Fibroblast of the aortic adventitia (primary cell): ENCODE measurements around the gene TBX19. TPM values are rescaled to one million over a fixed set of nuclear protein-coding genes. Genes with fewer than 3 reads are reported as not detected.
A peak's percentile ranks its signal among the peaks of the same experiment; 100 is the strongest.

ENCODE experiments used
- DNase-seq: peaks from one replicate; pipeline ENCODE4 v3.0.0-alpha.2; 2010; ENCODE audit warnings: low read depth
- H3K4me3 ChIP-seq: 2 replicates; pipeline ENCODE4 v1.5.1; 2011; ENCODE audit warnings: low read depth, mild to moderate bottlenecking, control low read depth, low read length, moderate library complexity
- CTCF ChIP-seq: IDR thresholded peaks from 2 replicates; pipeline ENCODE4 v1.5.1; 2011; ENCODE audit warnings: mild to moderate bottlenecking, low read length, control low read depth, inconsistent platforms; ENCODE audit not compliant: insufficient read depth
- total RNA-seq: library from RNA; depleted of rRNA; stranded (reverse); fragments of >200 nt; gene quantifications from 2 replicates; pipeline ENCODE4 v1.2.3, GENCODE V29; 2012; ENCODE audit warnings: low replicate concordance

The TBX19 gene
- total RNA-seq, 1 donor: 0.99 TPM

GRCh38 chr1:168340781-168341482 lies 60.3 kb downstream of the TBX19 start:
- TF ChIP-seq CTCF: no peak
- no peak for DNase-seq
- no peak overlapping the region for H3K4me3 ChIP-seq

GRCh38 chr1:168341483-168341975 lies 60.9 kb downstream of the TBX19 start:
- no peak for TF ChIP-seq CTCF
- DNase-seq: peak; percentile 77
- no peak overlapping the region for H3K4me3 ChIP-seq

GRCh38 chr1:168342572-168343280 lies 62.0 kb downstream of the TBX19 start:
- peak overlapping the region; percentile 49 for H3K4me3 ChIP-seq
- TF ChIP-seq CTCF: peak; percentile 78
- peak; percentile 96 for DNase-seq

GRCh38 chr1:168343566-168343965 lies 62.9 kb downstream of the TBX19 start:
- TF ChIP-seq CTCF: peak; percentile 12
- no peak for DNase-seq
- H3K4me3 ChIP-seq: no peak overlapping the region

GRCh38 chr1:168344517-168344916 lies 63.8 kb downstream of the TBX19 start:
- no peak overlapping the region for H3K4me3 ChIP-seq
- no peak for TF ChIP-seq CTCF
- DNase-seq: no peak

DNA sequence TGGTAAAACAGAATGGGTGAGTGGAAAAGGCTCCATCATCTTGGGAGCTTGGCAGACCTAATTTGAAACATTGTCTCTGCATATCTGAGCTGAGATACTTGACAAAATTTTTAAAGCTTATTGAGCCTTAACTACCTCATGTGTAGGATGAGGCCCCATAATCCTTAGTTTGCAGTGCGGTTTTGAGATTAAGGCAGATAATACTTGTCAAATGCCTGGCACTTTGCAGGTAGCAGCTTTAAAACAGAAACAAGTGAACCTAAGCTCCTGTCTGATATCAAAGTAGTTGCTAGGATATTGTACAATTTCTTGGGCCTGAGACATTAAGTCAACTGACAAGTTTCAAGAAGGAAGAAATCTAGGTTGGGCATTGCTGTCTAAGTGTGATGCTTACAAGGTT lies 65.3 kb downstream of the TBX19 start:
- H3K4me3 ChIP-seq: no peak overlapping the region
- no peak for DNase-seq
- TF ChIP-seq CTCF: no peak
